Activated naive CD4-positive, alpha-beta T cell treated with anti-CD3 and anti-CD28 coated beads, Interleukin-2, amount 10 ng/mL, durations not matched to agents 7 days and 5 days (primary cell): ENCODE results near the gene KRT33A.

ENCODE experiments used
- CTCF ChIA-PET: fragments of 350-600 bp; sonication (Branson Sonifier 250); formaldehyde crosslinking; loops from one replicate; lab custom pipeline; 2021; ENCODE audit warnings: antibody characterized with exemption; lab: Charles Lee
- DNase-seq: peaks from one replicate; pipeline ENCODE4 v3.0.0-alpha.2; 2020
- H3K27ac Mint-ChIP-seq: one replicate; pipeline ENCODE4 v1.8.0; 2021; ENCODE audit warnings: mild to moderate bottlenecking, moderate library complexity, mixed read lengths
- H3K27me3 Mint-ChIP-seq: one replicate; pipeline ENCODE4 v1.8.0; 2021; ENCODE audit warnings: mild to moderate bottlenecking, mixed read lengths
- H3K36me3 Mint-ChIP-seq: one replicate; pipeline ENCODE4 v1.8.0; 2021; ENCODE audit warnings: mixed read lengths
- H3K4me1 Mint-ChIP-seq: one replicate; pipeline ENCODE4 v1.8.0; 2021; ENCODE audit warnings: mixed read lengths
- H3K4me3 Mint-ChIP-seq: one replicate; pipeline ENCODE4 v1.8.0; 2021; ENCODE audit warnings: mild to moderate bottlenecking, moderate library complexity, mixed read lengths
- H3K9me3 Mint-ChIP-seq: one replicate; pipeline ENCODE4 v1.8.0; 2021; ENCODE audit warnings: mixed read lengths

Gene KRT33A

DNA sequence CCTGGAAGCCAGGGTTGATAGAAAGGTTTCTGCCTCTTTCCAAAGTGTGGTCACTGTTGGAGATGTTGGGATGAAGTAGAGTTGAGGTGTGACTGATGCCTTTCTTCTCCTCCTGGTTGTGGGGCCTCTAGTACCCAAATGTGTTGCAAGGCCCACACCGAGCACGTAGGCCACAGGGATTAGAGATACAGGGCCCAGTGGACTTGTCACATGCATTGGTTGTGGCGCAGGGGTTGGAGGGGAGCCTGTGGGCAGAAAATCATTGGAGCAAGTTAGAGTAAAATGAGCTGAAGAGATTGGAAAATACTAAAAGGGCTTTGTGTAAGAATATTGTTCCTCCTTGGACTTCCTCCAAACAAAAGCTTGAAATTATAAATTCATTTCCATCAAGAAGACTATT, 4.6 kb downstream of the KRT33A start:
- H3K9me3 Mint-ChIP-seq: peaks cover 23% of the 10 kb centered on the region
- DNase-seq: no peak
- H3K4me1 Mint-ChIP-seq: peaks cover 26% of the 10 kb centered on the region
- peaks cover 19% of the 10 kb centered on the region for H3K36me3 Mint-ChIP-seq
- CTCF ChIA-PET: no interaction called here
- no peak overlapping the region for H3K27ac Mint-ChIP-seq
- no peak overlapping the region for H3K4me3 Mint-ChIP-seq
- H3K27me3 Mint-ChIP-seq: peaks cover 4% of the 10 kb centered on the region

DNA sequence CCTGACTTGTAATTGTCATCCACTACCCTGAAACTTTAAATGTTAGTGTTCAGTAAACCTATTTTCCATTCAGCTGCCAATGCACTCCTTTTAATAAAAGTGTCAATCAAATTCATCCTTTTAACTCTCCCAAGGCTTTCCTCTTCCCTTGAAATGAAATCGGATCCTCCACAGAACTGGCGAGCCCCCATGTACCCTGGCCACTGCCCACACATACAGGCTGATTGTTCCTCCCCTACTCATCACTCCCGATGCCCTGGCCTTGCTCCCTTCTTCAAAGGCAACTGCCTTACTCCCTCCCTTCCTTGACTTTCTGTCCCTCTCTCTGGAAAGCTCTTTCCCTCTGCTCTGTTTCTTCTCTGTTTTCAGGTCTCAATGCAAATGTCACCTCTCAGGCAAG, 7.6 kb downstream of the KRT33A start:
- DNase-seq: no peak
- Mint-ChIP-seq H3K27ac (no peak overlapping the region), H3K27me3 (peaks cover 4% of the 10 kb centered on the region), H3K4me1 (peaks cover 56% of the 10 kb centered on the region), H3K36me3 (peaks cover 19% of the 10 kb centered on the region), H3K9me3 (peaks cover 23% of the 10 kb centered on the region), H3K4me3 (no peak overlapping the region)
- CTCF ChIA-PET: no interaction called here

DNA sequence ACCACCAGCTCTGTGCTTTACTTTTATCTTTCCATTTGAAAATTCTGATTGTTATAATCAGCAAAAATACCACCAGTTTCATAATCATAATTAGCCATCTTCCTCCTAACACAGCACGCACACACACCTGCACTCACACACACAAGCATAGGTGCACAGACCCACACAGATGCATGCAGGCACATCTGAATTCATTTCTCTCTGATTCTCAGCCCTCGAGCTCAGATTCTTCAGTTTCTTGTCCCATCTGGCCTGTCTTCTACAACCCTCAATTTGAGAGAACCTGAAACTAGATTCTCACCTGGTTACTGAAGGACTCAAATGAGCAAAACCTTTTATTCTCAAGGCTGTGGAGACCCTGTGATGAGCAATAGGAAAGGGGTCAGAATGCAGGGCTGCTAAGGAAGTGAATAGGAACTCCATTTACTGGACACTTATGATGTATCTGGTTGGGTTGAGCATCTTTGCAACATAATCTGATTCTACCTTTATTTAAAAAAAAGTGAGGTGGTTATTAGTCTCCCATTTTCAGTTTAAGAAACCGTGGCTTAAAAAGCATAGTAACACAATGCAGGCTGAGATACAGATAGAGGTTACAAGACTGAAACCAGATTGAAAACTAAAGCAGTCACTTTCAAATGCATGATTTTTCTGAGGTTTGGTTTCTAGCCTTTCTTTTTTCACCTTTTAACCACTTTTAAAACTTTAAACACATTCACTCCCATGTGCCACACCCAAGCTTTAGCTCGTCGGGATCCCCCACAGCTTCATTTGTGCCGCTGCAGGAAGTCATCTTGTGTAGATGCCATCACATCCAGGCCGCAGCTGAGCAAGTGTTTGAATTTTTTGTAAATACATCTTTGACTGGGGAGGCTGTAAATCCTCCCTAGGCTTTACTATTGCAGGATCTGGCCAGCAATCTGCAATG, 9.4 kb downstream of the KRT33A start:
- Mint-ChIP-seq H3K27ac (peak overlapping the region; percentile 88), H3K4me3 (peak overlapping the region; percentile 10), H3K4me1 (peaks cover 61% of the 10 kb centered on the region), H3K27me3 (peaks cover 6% of the 10 kb centered on the region), H3K36me3 (peaks cover 19% of the 10 kb centered on the region), H3K9me3 (peaks cover 23% of the 10 kb centered on the region)
- CTCF ChIA-PET: no interaction called here
- peak; percentile 84 for DNase-seq

DNA sequence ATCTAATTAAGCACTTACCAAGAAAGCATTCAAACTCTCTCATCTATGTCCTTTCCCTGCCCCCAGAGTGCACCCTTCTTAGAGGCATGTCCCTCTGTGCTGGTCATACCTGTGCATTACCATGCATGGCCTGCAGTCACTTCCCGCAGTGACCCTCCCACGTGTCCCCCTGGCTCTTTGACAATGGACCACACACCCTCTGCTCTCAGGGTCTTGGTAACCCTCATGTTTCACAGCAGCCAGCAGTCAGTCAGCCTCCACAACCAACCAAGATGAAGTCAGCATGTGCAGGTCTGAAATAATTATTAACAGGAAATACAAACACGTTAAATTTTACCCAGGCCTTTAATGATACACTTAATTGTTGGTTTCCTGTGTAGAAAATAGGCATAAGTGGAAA, 10.1 kb downstream of the KRT33A start:
- DNase-seq: no peak
- Mint-ChIP-seq H3K27ac (peak overlapping the region; percentile 88), H3K27me3 (peaks cover 9% of the 10 kb centered on the region), H3K4me3 (peak overlapping the region; percentile 8), H3K9me3 (peaks cover 23% of the 10 kb centered on the region), H3K4me1 (peaks cover 66% of the 10 kb centered on the region), H3K36me3 (peaks cover 19% of the 10 kb centered on the region)
- CTCF ChIA-PET: no interaction called here

DNA sequence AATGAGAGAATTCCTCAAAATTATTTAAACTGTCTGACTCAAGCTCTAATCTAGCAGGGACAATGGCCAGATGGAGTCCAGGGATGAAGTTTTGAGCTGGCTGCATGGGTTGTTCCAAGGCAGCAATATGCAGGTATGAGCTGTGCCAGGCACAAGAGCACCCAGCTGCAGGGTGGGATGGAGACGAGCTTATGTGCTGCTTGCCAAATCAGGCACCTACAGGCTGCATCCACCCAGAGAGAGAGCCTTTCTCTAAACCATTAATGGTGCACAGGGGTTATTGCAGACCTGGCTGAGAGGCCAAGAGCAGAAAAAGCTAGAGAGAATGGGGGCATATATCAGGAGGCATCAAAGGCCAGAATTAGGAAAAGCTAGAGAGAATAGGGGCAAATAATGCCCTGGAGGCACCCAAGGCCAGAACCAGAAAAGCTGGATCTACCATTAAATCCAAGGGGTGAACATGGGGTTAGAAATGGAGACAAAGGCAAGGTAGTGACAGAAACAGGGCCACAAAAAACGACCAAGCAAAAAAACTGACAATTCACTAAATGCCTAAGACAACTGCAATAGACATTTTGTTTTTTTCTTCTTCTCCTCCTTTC, 11.0 kb downstream of the KRT33A start:
- DNase-seq: no peak
- Mint-ChIP-seq H3K36me3 (peaks cover 19% of the 10 kb centered on the region), H3K27ac (peak overlapping the region; percentile 88), H3K27me3 (peaks cover 17% of the 10 kb centered on the region), H3K4me3 (no peak overlapping the region), H3K4me1 (peaks cover 73% of the 10 kb centered on the region), H3K9me3 (peaks cover 23% of the 10 kb centered on the region)
- CTCF ChIA-PET: interaction anchor here (1.0 to 1.1 kb wide), 2 partner anchors 158 to 309 kb away, joined by 3 to 4 read pairs; no protein-coding TSS in a partner anchor

DNA sequence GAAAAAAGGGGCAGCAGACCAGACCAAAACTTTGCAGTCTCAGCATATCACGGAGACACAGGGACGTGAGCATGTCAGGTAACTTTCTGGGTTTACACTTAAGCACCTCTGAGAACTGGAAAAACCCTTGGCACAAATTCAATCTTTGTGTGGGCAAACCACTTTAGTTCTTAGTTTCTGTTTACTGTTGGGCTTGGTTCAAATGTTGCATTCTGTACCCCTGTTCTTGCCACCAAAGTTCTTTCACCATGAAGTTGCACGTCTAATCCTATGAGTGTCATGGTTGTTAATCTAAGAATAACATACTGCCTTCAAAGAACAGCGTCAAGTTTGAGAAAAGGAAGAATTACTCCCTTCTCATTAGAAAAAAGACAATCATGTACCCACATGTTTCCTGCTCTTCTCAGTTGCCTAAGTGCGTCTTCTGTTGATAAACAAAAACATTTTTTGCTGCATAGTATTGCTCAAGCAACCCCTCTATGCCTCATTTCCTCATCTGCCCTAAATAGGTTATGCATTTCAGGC, 11.6 kb downstream of the KRT33A start:
- Mint-ChIP-seq H3K36me3 (peaks cover 19% of the 10 kb centered on the region), H3K4me3 (no peak overlapping the region), H3K4me1 (peaks cover 77% of the 10 kb centered on the region), H3K27me3 (peaks cover 21% of the 10 kb centered on the region), H3K27ac (peak overlapping the region; percentile 88), H3K9me3 (peaks cover 21% of the 10 kb centered on the region)
- CTCF ChIA-PET: interaction anchor here (1.0 to 1.1 kb wide), 3 partner anchors 30 to 309 kb away, joined by 3 to 4 read pairs (median 4); partner anchors contain the start of gene KRTAP16-1
- no peak for DNase-seq

DNA sequence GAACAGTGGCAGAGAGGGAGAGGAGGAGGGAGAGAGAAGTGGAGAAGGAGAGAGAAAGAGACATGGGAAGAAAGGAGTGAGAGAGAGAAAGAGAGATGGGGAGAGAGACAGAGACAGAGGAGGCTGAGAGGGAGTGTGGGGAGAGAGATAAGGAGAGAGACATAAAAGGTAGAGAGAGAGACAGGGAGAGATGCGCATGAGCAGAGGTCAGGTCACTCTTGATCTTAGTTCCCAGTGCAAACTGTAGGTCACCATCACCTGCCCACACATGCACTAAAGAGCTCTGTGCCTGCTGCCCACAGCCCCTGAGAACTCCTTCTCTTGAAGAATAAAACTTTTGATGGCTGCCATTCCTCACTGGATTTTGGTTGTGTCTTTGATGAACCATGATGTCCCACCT, 14.9 kb downstream of the KRT33A start:
- Mint-ChIP-seq H3K27me3 (peaks cover 32% of the 10 kb centered on the region), H3K27ac (no peak overlapping the region), H3K9me3 (no peaks in the 10 kb centered on the region), H3K4me3 (no peak overlapping the region), H3K36me3 (no peaks in the 10 kb centered on the region), H3K4me1 (peaks cover 53% of the 10 kb centered on the region)
- DNase-seq: no peak
- CTCF ChIA-PET: no interaction called here

DNA sequence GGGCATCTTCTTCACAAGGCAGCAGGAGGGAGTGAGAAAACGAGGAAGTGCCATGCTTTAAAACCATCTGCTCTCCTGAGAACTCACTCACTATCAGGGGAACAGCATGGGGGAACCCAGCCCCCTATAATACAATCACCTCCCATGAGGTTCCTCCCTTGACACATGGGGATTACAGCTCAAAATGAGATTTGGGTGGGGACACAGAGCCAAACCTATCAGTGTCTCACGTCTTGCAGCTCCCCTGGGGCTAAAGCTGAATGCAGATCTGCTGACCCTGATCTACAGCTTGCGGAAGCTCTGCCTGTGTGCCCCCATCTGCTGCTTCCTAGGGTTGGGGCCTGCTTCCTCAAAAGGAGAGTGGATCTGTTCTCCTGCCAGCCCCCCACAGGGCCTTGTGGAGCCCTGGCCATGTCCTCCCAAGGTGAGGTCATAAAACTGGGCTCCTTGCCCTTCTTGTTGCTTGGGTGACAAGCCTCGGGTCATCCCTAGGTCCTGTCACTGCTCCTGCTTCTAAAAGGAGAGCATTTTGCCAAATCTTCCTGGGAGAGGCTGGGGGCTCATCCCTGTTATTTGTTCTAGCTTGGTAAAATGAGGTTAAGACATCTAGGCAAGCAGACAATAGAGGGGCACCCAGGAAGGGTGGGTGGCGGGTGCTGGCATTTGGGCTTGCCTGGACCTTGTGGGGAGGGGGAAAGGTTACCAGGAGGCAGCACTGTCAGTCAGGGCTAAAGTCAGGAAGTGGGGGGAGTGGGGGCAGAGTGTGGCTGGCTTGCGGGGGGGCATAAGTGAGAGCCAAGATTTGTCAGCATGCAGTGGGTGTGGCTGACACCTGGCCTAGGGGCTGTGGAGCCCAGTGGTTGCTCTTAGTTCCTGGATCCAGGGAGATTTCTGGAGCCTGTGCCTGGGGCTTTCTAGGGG, 16.0 kb downstream of the KRT33A start:
- H3K27me3 Mint-ChIP-seq: peaks cover 32% of the 10 kb centered on the region
- no peak for DNase-seq
- H3K27ac Mint-ChIP-seq: no peak overlapping the region
- H3K4me1 Mint-ChIP-seq: peaks cover 42% of the 10 kb centered on the region
- no peak overlapping the region for H3K4me3 Mint-ChIP-seq
- no peaks in the 10 kb centered on the region for H3K36me3 Mint-ChIP-seq
- H3K9me3 Mint-ChIP-seq: no peaks in the 10 kb centered on the region
- CTCF ChIA-PET: no interaction called here

DNA sequence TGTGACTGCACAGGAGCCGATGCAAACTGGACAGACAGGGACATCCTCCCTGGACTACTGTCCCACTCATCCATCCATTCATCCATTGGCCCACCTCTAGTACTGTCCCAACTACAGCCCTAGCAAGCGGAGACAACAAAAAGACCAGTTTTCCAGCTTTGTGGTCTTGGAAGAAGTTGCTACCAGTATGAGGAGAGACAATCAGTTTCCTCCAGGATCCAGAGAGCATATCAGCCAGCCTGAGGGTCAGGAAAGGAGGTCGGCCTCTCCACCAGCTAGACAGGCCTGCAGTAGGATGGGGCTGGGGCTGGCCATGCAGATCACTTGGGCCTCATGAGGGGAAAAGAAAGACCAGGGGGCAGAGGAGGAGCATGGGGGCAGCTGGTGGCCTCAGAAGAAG, 16.8 kb downstream of the KRT33A start:
- Mint-ChIP-seq H3K27me3 (peaks cover 32% of the 10 kb centered on the region), H3K4me3 (no peak overlapping the region), H3K4me1 (peaks cover 34% of the 10 kb centered on the region), H3K9me3 (no peaks in the 10 kb centered on the region), H3K36me3 (no peaks in the 10 kb centered on the region), H3K27ac (no peak overlapping the region)
- no peak for DNase-seq
- CTCF ChIA-PET: interaction anchor here (1.0 kb wide), 1 partner anchor 10 kb away, joined by 3 read pairs; no protein-coding TSS in a partner anchor

DNA sequence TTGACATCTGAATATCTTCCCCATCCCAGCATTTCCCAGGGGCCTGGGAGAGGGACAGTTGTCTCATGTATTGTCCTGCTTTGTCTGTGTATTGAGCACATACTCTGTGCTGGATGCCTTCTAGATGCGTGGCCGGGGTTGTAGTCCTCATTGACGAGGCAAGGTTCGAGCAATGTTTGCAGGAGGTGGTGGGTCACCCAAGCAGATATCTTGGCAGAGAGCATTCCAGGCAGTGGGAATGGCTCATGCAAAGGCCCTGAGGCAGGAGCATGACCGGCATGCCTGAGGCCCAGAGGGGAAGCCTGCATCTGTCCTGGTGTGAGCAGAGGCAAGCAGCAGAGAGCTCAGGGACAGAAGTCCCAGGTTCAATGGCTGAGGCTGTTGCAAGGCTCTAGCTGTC, 17.5 kb downstream of the KRT33A start:
- H3K4me1 Mint-ChIP-seq: peaks cover 32% of the 10 kb centered on the region

DNA sequence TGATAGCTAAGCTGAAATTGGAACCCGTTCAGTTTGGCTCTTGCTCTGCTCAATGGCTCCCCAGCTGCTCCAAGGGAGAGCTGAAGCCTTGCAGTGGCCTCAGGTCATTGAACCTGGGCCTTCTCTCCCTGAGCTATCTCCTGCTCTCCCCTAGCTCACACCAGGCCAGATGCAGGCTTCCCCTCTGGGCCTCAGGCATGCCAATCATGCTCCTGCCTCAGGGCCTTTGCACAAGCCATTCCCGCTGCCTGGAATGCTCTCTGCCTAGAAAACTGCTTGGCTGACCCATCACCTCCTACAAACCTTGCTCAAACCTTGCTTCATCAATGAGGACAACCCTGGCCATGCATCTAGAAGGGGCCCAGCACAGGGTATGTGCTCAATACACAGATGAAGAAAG, 18.4 kb downstream of the KRT33A start:
- Mint-ChIP-seq H3K27ac (no peak overlapping the region), H3K9me3 (no peaks in the 10 kb centered on the region), H3K27me3 (peaks cover 32% of the 10 kb centered on the region), H3K4me1 (peaks cover 30% of the 10 kb centered on the region), H3K4me3 (no peak overlapping the region), H3K36me3 (no peaks in the 10 kb centered on the region)
- DNase-seq: no peak
- CTCF ChIA-PET: no interaction called here

More for the DNA sequence above, 17.5 kb downstream of the KRT33A start:
- Mint-ChIP-seq H3K27me3 (peaks cover 32% of the 10 kb centered on the region), H3K9me3 (no peaks in the 10 kb centered on the region), H3K4me3 (no peak overlapping the region), H3K27ac (no peak overlapping the region), H3K36me3 (no peaks in the 10 kb centered on the region)
- no peak for DNase-seq
- CTCF ChIA-PET: interaction anchor here (1.0 kb wide), 1 partner anchor 9 kb away, joined by 3 read pairs; no protein-coding TSS in a partner anchor

DNA sequence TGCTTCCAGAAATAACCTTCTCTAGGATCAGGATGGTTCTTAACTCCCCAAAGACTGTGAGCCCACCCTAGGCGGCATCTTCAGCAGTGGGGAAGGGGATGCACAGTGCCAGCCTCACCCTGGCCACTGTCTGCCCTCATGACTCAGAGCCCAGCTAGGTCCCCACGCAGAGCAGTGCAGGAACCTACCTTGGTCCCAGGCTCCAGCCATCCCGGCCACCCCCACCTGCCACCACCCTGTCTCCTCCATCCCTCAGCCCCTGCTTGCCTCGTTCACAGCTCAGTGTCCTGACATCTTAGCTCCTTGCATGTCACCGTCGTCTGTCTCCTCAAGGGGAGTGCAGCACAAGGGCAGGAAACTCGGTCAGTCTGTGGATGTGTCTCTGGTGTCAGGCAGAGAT, 19.0 kb downstream of the KRT33A start:
- no peaks in the 10 kb centered on the region for H3K36me3 Mint-ChIP-seq
- no peak overlapping the region for H3K27ac Mint-ChIP-seq
- H3K4me3 Mint-ChIP-seq: no peak overlapping the region
- peaks cover 32% of the 10 kb centered on the region for H3K27me3 Mint-ChIP-seq
- CTCF ChIA-PET: interaction anchor here (1.2 kb wide), 1 partner anchor 9 kb away, joined by 5 read pairs; no protein-coding TSS in a partner anchor
- no peaks in the 10 kb centered on the region for H3K9me3 Mint-ChIP-seq
- peaks cover 36% of the 10 kb centered on the region for H3K4me1 Mint-ChIP-seq
- no peak for DNase-seq

DNA sequence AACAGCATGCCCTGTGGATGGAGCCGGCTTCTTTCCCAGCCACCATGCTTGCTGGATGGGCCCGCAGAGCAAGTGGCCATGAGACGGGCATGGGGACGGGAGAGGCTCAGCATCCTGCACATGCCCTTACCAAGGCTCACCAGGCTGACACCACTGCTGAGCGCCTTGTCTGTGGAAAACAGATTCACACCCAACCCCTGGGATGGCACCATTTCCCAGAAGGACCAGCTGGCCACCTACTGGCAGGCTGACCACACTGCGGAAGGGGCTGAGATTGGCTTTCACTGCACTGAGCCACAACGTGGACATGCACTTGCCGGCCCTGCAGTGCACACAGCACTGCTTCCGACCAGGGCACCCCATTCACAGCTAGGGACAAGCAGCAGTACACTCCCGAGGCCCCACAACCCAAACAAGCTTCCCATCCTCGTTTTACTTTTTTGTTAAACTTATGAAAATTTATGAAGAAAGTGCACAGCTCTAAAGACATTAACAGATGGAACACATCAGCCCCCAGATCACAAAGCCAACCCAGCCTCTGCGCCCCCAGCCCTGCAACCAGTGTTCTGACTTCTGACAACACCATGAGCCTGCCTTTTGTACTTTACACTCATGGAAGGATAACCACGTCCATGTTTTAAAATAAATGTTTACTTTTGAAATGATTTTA, 21.2 kb downstream of the KRT33A start:
- no peaks in the 10 kb centered on the region for H3K9me3 Mint-ChIP-seq
- peaks cover 35% of the 10 kb centered on the region for H3K4me1 Mint-ChIP-seq
- peak; percentile 37 for DNase-seq
- no peak overlapping the region for H3K27ac Mint-ChIP-seq
- peaks cover 14% of the 10 kb centered on the region for H3K27me3 Mint-ChIP-seq
- no peaks in the 10 kb centered on the region for H3K36me3 Mint-ChIP-seq
- no peak overlapping the region for H3K4me3 Mint-ChIP-seq
- CTCF ChIA-PET: interaction anchor here (0.9 to 1.4 kb wide), 2 partner anchors 19 to 419 kb away, joined by 3 to 4 read pairs; no protein-coding TSS in a partner anchor
